BLaER1 (cell line): ENCODE measurements around the gene FITM2.
"Not testable (repeated sequence)": the region's sequence is repeated elsewhere in the genome, so short reads cannot be mapped to it uniquely, and the experiment has no call there.

ENCODE experiments used
- H3K27ac ChIP-seq: shearing (Covaris generic); formaldehyde crosslinking; 2 replicates; pipeline ENCODE4 v1.8.1; 2022
- H3K27me3 ChIP-seq: shearing (Covaris generic); formaldehyde crosslinking; 2 replicates; pipeline ENCODE4 v1.8.1; 2022
- H3K36me3 ChIP-seq: shearing (Covaris generic); formaldehyde crosslinking; 2 replicates; pipeline ENCODE4 v1.8.1; 2022
- H3K4me1 ChIP-seq: shearing (Covaris generic); formaldehyde crosslinking; 2 replicates; pipeline ENCODE4 v1.8.1; 2022
- H3K4me2 ChIP-seq: shearing (Covaris generic); formaldehyde crosslinking; 2 replicates; pipeline ENCODE4 v1.8.1; 2022
- H3K4me3 ChIP-seq: shearing (Covaris generic); formaldehyde crosslinking; 2 replicates; pipeline ENCODE4 v1.8.1; 2022
- H3K9ac ChIP-seq: shearing (Covaris generic); formaldehyde crosslinking; 2 replicates; pipeline ENCODE4 v1.8.1; 2022
- H3K9me3 ChIP-seq: shearing (Covaris generic); formaldehyde crosslinking; 2 replicates; pipeline ENCODE4 v1.8.1; 2022
- H4K20me1 ChIP-seq: shearing (Covaris generic); formaldehyde crosslinking; 2 replicates; pipeline ENCODE4 v1.8.1; 2022
- Cebpa-rat ChIP-seq: shearing (Covaris generic); IDR thresholded peaks from 2 replicates; pipeline ENCODE4 v1.8.1; 2022

FITM2 gene

GRCh38 chr20:44349349-44349748 lies 38.3 kb upstream of the FITM2 start:
- Histone ChIP-seq H3K4me3 (no peak overlapping the region), H3K9ac (no peak overlapping the region), H4K20me1 (no peaks in the 10 kb centered on the region), H3K27me3 (no peaks in the 10 kb centered on the region), H3K27ac (no peak overlapping the region), H3K9me3 (no peaks in the 10 kb centered on the region), H3K4me1 (no peaks in the 10 kb centered on the region), H3K4me2 (no peak overlapping the region), H3K36me3 (no peaks in the 10 kb centered on the region)
- TF ChIP-seq Cebpa-rat: no peak

- no peaks in the 10 kb centered on the region for H4K20me1 ChIP-seq
- TF ChIP-seq Cebpa-rat: no peak
- no peak overlapping the region for H3K27ac ChIP-seq
- H3K9me3 ChIP-seq: no peaks in the 10 kb centered on the region
- no peaks in the 10 kb centered on the region for H3K27me3 ChIP-seq
- no peak overlapping the region for H3K4me3 ChIP-seq
- no peaks in the 10 kb centered on the region for H3K4me1 ChIP-seq
- H3K4me2 ChIP-seq: no peak overlapping the region
- H3K9ac ChIP-seq: no peak overlapping the region
- no peaks in the 10 kb centered on the region for H3K36me3 ChIP-seq
Measured at GRCh38 chr20:44348168-44348659, 37.2 kb upstream of the FITM2 start.

GRCh38 chr20:44345941-44346340 lies 34.9 kb upstream of the FITM2 start:
- not testable (repeated sequence) for H3K27me3 ChIP-seq, H3K4me1 ChIP-seq, H3K4me2 ChIP-seq, H4K20me1 ChIP-seq, H3K9me3 ChIP-seq, H3K36me3 ChIP-seq, H3K9ac ChIP-seq, H3K27ac ChIP-seq, H3K4me3 ChIP-seq

- no peak for TF ChIP-seq Cebpa-rat
- Histone ChIP-seq H4K20me1 (no peaks in the 10 kb centered on the region), H3K27ac (no peak overlapping the region), H3K27me3 (no peaks in the 10 kb centered on the region), H3K9ac (no peak overlapping the region), H3K4me3 (no peak overlapping the region), H3K36me3 (no peaks in the 10 kb centered on the region), H3K4me1 (no peaks in the 10 kb centered on the region), H3K4me2 (no peak overlapping the region), H3K9me3 (no peaks in the 10 kb centered on the region)
Measured at GRCh38 chr20:44345147-44345546, 34.1 kb upstream of the FITM2 start.

GRCh38 chr20:44344723-44345122 lies 33.7 kb upstream of the FITM2 start:
- no peak for TF ChIP-seq Cebpa-rat
- no peaks in the 10 kb centered on the region for H3K27me3 ChIP-seq
- no peak overlapping the region for H3K9ac ChIP-seq
- no peak overlapping the region for H3K4me2 ChIP-seq
- no peaks in the 10 kb centered on the region for H4K20me1 ChIP-seq
- no peak overlapping the region for H3K27ac ChIP-seq
- H3K4me3 ChIP-seq: no peak overlapping the region
- no peaks in the 10 kb centered on the region for H3K4me1 ChIP-seq
- H3K36me3 ChIP-seq: no peaks in the 10 kb centered on the region
- H3K9me3 ChIP-seq: no peaks in the 10 kb centered on the region

GRCh38 chr20:44343162-44343675 lies 32.2 kb upstream of the FITM2 start:
- Histone ChIP-seq H3K4me1 (no peaks in the 10 kb centered on the region), H4K20me1 (no peaks in the 10 kb centered on the region), H3K36me3 (no peaks in the 10 kb centered on the region), H3K9ac (no peak overlapping the region), H3K9me3 (no peaks in the 10 kb centered on the region), H3K27ac (no peak overlapping the region), H3K27me3 (no peaks in the 10 kb centered on the region), H3K4me3 (no peak overlapping the region), H3K4me2 (no peak overlapping the region)
- no peak for TF ChIP-seq Cebpa-rat

GRCh38 chr20:44342248-44342647 lies 31.2 kb upstream of the FITM2 start:
- no peaks in the 10 kb centered on the region for H3K36me3 ChIP-seq

GRCh38 chr20:44336725-44337380 lies 25.9 kb upstream of the FITM2 start, which contains the start of gene R3HDML:
Gene R3HDML (plus strand): TSS chr20:44337043. CDS start chr20:44337158, 115 bp downstream.
- Histone ChIP-seq H3K27me3 (no peaks in the 10 kb centered on the region), H3K4me1 (no peaks in the 10 kb centered on the region), H3K9ac (no peak within 1 kb of the TSS), H3K36me3 (no peaks in the 10 kb centered on the region), H3K9me3 (no peaks in the 10 kb centered on the region), H3K4me3 (no peak within 1 kb of the TSS), H4K20me1 (no peaks in the 10 kb centered on the region), H3K4me2 (no peak within 1 kb of the TSS), H3K27ac (no peak within 1 kb of the TSS)
- no peak for TF ChIP-seq Cebpa-rat

More at GRCh38 chr20:44342248-44342647, 31.2 kb upstream of the FITM2 start:
- Histone ChIP-seq H3K27ac (no peak overlapping the region), H3K4me1 (no peaks in the 10 kb centered on the region), H4K20me1 (no peaks in the 10 kb centered on the region), H3K9me3 (no peaks in the 10 kb centered on the region), H3K4me2 (no peak overlapping the region), H3K27me3 (no peaks in the 10 kb centered on the region), H3K4me3 (no peak overlapping the region), H3K9ac (no peak overlapping the region)
- TF ChIP-seq Cebpa-rat: no peak

GRCh38 chr20:44336086-44336485 lies 25.1 kb upstream of the FITM2 start:
- no peak for TF ChIP-seq Cebpa-rat
- no peak overlapping the region for H3K27ac ChIP-seq
- H3K36me3 ChIP-seq: no peaks in the 10 kb centered on the region
- H3K4me1 ChIP-seq: no peaks in the 10 kb centered on the region
- H4K20me1 ChIP-seq: no peaks in the 10 kb centered on the region
- H3K9me3 ChIP-seq: no peaks in the 10 kb centered on the region
- H3K9ac ChIP-seq: no peak overlapping the region
- H3K4me3 ChIP-seq: no peak overlapping the region
- H3K4me2 ChIP-seq: no peak overlapping the region
- H3K27me3 ChIP-seq: no peaks in the 10 kb centered on the region

GRCh38 chr20:44335675-44336074 lies 24.7 kb upstream of the FITM2 start:
- Histone ChIP-seq H3K27ac (no peak overlapping the region), H4K20me1 (no peaks in the 10 kb centered on the region), H3K4me1 (no peaks in the 10 kb centered on the region), H3K27me3 (no peaks in the 10 kb centered on the region), H3K9ac (no peak overlapping the region), H3K9me3 (no peaks in the 10 kb centered on the region), H3K4me3 (no peak overlapping the region), H3K4me2 (no peak overlapping the region), H3K36me3 (no peaks in the 10 kb centered on the region)
- no peak for TF ChIP-seq Cebpa-rat
